Left renal cortex interstitium (tissue), 4 donors: Measurements from ENCODE around the gene TRAF3. TPM values are rescaled to one million over a fixed set of nuclear protein-coding genes. Genes with fewer than 3 reads are reported as not detected.
"Not testable (repeated sequence)": the region's sequence is repeated elsewhere in the genome, so short reads cannot be mapped to it uniquely, and the experiment has no call there.

Experiments
- DNase-seq, 4 donors: peaks; one replicate each; pipeline ENCODE4 v3.0.0-alpha.2; 2013; ENCODE audit warnings: low read depth in 4 of 4, low spot score in 2 of 4, missing footprints in 1 of 4
- polyA plus RNA-seq, 4 donors: library from polyadenylated mRNA; unstranded; fragments of 120-200 nt; gene quantifications; one replicate each; pipeline ENCODE4 v1.2.1, GENCODE V29; 2013; ENCODE audit not compliant: insufficient read length in 4 of 4

The TRAF3 gene
- polyA plus RNA-seq, 4 donors: 13.9 to 18.1 (median 16.7) TPM

- DNase-seq: no peak
These were observed 48.9 kb downstream of the TRAF3 start for GRCh38 chr14:102826161-102826560.

DNA sequence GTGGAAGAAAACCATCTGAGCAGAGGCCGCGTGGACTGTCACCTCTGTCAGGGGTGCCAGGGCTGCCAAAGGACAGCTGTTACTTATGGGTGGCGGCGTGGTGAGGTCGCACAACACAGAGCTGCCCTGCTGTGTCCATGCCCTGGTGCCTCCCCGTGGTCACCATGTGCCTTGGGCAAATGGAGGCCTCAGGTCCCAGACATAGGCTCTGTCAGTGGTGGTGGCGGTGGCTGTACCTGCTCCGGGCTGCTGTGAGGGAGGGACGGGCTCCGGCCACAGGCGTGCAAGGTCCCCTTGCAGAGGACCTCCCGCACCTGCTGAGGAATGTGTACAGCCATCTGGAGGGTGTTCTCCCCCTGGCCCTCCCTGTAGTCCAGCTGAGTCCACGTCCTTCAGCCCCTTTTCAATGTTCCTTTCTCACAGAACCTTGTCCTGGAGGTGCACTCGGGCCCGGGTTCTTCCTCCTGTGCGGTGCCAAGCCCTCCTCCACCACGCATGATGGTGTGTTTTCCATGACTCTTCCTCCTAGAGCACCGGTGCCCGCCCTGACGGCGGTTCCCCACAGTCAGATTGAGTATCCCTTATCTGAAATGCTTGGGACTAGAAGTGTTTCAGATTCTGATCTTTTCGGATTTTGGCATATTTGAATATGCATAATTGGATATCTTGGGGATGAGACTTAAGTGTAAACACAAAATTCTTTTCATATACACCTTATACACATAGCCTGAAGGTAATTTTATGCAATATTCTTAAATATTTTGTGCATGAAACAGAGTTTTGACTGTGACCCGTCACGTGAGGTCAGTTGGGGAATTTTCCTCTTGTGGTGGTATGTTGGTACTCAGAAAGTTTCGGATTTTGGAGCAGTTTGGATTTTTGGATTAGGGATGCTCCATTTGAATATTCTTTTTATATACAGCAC, 49.8 kb downstream of the TRAF3 start:
- no peak for DNase-seq

GRCh38 chr14:102827716-102828115, 50.5 kb downstream of the TRAF3 start:
- no peak for DNase-seq

DNA sequence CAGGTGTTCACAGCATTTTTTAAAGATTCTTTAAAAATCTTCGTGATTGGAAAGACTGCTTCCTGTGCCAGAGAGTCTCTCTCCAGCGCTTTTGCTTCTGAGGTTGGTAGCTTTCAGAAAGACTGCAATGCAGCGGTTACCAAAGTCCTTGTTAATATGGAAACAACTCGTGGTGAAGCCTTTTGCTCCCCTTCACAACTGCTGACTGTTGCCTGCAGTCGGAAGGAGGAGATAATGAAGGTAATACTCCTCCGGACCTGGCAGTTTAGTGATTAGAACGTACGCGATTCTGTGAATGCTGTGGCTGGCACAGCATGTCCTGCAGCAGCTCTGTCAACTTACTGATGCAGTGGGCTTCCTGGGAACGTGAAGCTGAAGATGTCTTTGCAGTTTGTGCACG, 50.9 kb downstream of the TRAF3 start:
- no peak for DNase-seq

DNA sequence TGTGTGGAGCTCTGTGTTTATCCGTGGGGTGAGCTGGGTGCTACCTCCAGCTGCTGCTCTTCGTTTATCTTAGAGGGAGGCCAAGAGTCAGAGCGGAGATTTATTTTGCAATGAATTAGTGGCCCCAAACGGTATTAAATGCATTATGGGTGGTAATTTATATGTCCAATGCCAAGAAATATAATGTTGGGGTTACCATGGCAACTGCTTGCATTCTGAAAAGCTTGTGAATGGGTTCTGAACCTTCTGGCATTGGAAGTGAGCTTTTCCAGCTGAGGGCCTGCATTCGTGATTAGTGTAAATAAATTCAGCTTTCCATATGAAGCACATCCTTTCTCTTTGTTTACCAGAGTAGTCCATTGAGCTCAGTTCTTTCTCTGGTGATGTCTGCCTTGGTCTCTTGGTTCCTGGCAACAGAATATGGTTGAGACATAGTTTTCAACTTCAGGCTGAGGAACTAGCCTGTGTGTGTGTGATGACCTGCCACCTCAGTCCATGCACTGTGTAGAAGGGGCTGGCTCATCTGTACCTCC, 51.8 kb downstream of the TRAF3 start:
- DNase-seq: peak; percentile 47 to 69 (median 54)

DNA sequence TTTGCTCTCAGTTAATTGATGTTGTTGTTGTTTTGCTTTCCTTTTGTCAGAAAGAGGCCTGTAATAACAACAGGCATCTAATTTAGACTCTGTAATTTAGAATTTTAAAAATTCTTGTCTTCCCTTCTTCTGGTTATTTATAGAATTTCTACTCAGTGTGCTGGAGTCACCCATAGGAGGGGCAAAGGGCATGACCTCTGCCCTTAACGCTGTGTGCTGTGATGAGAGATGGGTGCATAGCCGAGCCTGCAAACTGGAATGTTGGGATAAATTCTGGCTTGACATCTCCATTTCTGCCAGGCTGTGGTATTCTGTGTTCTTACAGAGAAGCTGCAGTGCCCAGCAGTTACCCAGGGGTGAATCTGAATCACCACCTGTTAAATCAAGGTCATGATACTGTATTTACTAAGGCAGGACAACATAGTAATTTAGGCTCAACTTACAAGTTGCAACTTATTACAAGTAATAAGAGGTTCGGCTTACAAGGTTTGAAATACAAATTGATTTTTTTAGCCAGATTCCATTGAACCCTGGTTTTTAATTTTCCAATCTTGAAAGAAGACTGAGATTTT, 53.3 kb downstream of the TRAF3 start:
- no peak for DNase-seq

GRCh38 chr14:102831163-102831804, 54.0 kb downstream of the TRAF3 start:
- DNase-seq: no peak

GRCh38 chr14:102833341-102833740, 56.1 kb downstream of the TRAF3 start:
- no peak for DNase-seq

- DNase-seq: no peak
These were observed 56.7 kb downstream of the TRAF3 start for GRCh38 chr14:102833991-102834390.

DNA sequence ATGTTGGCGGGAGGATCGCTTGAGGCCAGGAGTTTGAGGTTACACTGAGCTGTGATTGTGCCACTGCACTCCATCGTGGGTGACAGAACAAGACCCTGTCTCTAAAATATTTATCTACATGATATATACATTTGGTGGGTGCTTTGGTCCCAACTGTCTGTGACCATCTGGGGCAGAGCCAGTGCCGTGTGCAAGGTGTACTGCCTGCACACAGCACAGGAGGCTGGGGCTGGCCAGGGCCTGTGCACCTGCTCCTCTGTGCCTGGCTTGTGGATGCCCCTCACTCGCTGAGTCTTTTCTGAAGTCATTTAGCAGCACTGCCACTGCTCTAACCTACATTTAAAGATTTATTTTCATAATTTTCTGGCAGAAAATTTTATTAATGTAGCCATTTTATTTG, 58.7 kb downstream of the TRAF3 start:
- no peak for DNase-seq

GRCh38 chr14:102837120-102837519, 59.9 kb downstream of the TRAF3 start:
- not testable (repeated sequence) for DNase-seq

- DNase-seq: no peak
These were observed 61.3 kb downstream of the TRAF3 start for GRCh38 chr14:102838501-102838900.

DNA sequence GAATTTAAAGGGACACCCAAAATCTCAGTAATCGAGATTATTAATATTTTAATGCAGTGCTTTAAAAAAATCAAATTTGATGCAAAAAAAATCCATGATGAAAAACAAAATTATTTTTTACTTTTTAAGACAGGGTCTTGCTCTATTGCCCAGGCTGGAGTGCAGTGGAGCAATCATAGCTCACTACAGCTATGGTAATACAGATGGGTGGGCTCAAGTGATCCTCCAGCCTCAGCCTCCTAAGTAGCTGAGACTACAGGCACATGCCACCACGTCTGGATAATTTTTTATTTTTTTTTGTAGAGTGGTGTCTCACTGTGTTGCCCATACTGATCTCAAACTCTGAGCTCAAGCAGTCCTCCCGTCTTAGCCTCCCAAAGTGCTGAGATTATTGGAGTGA, 62.9 kb downstream of the TRAF3 start:
- DNase-seq: no peak

DNA sequence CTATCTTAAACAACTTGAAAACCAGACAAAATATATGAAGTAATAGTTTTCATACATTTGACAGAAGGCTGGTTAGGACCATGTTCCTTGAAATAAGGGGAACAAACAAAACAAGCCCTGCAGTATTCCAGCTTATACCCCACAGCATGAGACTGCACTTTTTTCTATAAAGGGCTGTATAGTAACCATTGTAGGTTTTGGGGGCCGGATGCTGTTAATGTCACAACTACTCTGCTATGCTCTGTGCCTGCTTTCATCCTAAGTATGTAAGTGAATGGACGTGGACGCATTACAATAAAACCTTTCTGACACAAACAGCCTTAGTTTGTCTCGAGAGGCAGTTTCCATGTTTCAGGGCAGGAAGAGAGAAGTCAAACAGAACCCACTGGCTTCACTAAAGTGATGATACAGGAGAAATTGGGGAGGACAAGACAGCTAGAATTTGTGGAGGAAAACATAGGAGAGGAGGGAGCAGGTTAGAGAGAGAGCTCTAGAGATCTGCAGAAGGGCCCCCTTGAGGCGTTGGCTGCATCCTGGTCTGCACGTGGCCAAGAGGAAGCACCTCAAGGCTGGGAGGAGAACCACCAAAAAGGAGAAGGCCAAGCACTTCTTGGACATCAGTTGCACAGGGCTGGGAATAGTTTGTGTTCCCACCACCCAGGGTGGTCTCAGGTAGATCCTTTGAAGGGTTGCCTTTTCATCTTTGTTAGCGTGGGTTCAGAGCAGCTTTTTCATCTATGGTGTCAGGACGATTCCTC, 63.7 kb downstream of the TRAF3 start:
- DNase-seq: no peak

DNA sequence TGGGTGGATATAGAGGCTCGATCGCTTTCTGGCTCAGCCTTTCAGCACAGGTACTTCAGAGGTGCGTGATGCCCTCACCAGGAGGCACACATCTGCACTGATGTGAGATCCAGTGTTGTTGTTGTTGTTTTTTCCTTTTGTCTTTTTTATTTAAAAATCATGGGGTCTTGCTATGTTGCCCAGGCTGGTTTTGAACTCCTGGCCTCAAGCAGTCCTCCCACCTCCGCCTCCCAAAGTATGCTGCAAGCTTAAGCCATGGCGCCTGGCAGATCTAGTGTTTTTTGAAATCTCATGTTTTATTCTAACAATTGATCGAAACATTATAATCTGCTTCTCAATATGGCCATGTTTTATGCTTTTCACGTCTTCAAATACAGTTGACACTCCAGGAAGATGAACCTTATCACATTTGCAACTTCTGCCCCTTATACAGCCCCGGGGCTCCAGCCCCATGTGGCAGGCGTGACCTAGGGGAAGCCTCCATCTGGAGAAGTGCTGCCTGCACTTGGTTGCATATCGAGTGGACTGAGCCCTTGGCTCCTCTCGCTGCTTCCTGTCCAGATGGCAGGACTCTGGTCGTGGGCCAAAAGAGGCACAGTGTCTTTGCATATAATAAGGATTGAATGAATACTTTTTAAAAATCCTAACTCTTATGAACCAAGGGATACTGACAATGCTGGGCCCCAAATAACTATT, 71.7 kb downstream of the TRAF3 start:
- no peak for DNase-seq

GRCh38 chr14:102849526-102850379, 72.5 kb downstream of the TRAF3 start:
- no peak for DNase-seq

- DNase-seq: no peak
These were observed 76.4 kb downstream of the TRAF3 start for GRCh38 chr14:102853648-102854047.

DNA sequence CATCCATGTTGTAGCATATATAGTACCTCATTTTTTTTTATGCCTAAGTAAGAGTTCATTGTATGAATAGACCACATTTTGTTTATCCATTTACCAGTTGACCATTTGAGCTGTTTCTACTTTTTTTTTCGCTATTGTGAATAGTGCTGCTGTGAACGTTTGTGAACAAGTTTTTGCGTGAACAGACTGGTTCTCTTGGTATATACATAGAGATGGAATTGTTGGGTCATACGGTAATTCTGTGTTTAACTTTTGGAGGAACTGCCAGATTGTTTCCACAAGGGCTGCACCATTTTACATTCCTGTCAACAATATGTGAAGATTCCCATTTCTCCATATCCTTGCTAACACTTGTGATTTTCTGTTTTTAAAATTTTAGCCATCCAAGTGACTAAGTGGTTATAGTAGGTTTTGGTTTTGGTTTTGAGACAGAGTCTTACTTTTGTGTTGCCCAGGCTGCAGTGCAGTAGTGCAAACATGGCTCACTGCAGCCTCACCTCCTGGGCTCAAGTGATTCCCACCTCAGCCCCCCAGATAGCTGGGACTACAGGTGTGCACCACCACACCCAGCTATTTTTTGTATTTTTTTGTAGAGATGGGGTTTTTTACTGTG, 76.9 kb downstream of the TRAF3 start:
- DNase-seq: no peak

DNA sequence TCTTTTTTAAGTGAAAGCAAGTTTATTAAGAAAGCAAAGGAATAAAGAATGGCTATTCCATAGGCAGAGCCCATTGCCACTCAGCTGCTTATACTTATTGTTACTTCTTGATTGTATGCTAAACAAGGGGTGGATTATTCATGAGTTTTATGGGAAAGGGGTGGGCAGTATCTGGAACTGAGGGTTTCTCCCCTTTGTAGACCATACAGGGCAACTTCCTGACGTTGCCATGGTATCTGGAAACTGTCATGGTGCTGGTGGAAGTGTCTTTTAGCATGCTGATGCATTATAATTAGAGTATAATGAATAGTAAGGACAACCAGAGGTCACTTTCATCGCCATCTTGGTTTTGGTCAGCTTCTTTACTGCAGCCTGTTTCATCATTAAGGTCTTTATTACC, 78.9 kb downstream of the TRAF3 start:
- DNase-seq: no peak
